RWPE1 (cell line): ENCODE measurements around the gene RND1.

Experiments used
- CTCF ChIA-PET: fragments of 350-600 bp; sonication (Branson Sonifier 250); formaldehyde crosslinking; extraction: SDS; loops from one replicate; lab custom pipeline; 2021; lab: Yijun Ruan, JAX
- POLR2A ChIA-PET: fragments of 400-600 bp; formaldehyde crosslinking; extraction: SDS; loops from one replicate; lab custom pipeline; 2020; ENCODE audit warnings: antibody characterized with exemption; ENCODE audit not compliant: low non-redundant PET; lab: Yijun Ruan, JAX
- DNase-seq: peaks from one replicate; pipeline ENCODE4 v3.0.0; 2012; ENCODE audit warnings: low spot score
- H3K27ac ChIP-seq: fragments of 450-650 bp; 2 replicates; pipeline ENCODE4 v1.5.1; 2017
- TF ChIP-seq, protein P1 (sequence below): fragments of 450-650 bp; conservative IDR thresholded peaks from 2 replicates; pipeline ENCODE4 v1.5.1; 2017; ENCODE audit warnings: low read depth, mild to moderate bottlenecking

Gene RND1

DNA sequence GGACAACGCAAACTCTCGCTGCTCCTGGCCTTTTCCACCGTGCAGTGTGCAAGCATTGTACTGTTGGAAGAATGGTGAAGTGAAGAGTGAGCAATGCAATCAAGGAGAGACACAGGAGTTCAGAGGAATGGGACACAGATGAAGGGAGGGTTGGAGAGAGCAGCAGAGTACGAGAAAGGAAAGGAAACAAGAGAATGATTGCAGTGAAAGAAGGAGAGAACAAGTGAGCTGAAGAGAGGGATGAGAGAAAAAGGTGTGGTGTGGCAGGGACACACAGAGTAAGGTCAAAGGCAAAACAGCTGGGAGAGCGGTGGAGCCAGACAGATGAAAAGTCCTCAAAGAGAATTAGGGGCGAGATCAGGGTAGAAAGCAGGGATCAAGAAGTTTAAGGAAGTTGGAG is 34.4 kb downstream of the RND1 start:
- H3K27ac ChIP-seq = no peak overlapping the region
- DNase-seq = no peak
- ChIA-PET POLR2A (no interaction called here), CTCF (interaction anchor here (0.6 kb wide), 1 partner anchor 104 kb away, joined by 5 read pairs; a partner anchor contains a TSS)
- TF ChIP-seq, protein P1, sequence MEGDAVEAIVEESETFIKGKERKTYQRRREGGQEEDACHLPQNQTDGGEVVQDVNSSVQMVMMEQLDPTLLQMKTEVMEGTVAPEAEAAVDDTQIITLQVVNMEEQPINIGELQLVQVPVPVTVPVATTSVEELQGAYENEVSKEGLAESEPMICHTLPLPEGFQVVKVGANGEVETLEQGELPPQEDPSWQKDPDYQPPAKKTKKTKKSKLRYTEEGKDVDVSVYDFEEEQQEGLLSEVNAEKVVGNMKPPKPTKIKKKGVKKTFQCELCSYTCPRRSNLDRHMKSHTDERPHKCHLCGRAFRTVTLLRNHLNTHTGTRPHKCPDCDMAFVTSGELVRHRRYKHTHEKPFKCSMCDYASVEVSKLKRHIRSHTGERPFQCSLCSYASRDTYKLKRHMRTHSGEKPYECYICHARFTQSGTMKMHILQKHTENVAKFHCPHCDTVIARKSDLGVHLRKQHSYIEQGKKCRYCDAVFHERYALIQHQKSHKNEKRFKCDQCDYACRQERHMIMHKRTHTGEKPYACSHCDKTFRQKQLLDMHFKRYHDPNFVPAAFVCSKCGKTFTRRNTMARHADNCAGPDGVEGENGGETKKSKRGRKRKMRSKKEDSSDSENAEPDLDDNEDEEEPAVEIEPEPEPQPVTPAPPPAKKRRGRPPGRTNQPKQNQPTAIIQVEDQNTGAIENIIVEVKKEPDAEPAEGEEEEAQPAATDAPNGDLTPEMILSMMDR = no peak

GRCh38 chr12:48828841-48829575 is 36.7 kb downstream of the RND1 start:
- ChIA-PET POLR2A (no interaction called here), CTCF (interaction anchor here (2.7 kb wide), 1 partner anchor 14 kb away, joined by 24 read pairs; no protein-coding TSS in a partner anchor)
- TF ChIP-seq, protein P1 = no peak
- no peak for DNase-seq
- H3K27ac ChIP-seq = peak overlapping the region; percentile 33

DNA sequence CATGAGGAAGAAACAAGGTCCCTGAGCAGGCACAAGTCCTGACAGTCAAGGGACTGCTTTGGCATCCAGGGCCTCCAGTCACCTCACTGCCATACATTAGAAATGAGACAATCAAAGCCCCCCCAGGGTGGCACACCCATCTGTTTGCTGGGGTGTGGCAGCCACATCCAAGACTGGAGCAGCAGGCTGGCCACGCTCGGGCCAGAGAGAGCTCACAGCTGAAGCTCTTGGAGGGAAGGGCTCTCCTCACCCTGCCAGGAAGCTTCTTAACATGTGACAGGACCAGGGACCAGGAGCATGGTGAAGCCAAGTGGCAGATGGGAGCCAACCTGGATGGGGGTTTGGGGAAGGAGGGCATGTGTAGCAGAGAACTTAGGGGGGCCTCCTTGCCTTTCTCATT is 37.4 kb downstream of the RND1 start:
- ChIA-PET CTCF (interaction anchor here (0.6 to 2.7 kb wide), 2 partner anchors 13 to 190 kb away, joined by 4 to 24 read pairs; no protein-coding TSS in a partner anchor), POLR2A (no interaction called here)
- H3K27ac ChIP-seq = peak overlapping the region; percentile 33
- DNase-seq = no peak
- TF ChIP-seq, protein P1 = no peak

- ChIA-PET CTCF (interaction anchor here (0.5 to 2.7 kb wide), 4 partner anchors 13 to 131 kb away, joined by 3 to 24 read pairs (median 7); no protein-coding TSS in a partner anchor), POLR2A (interaction anchor here (0.5 to 0.8 kb wide), 2 partner anchors 12 to 15 kb away, joined by 4 to 6 read pairs; no protein-coding TSS in a partner anchor)
- DNase-seq = no peak
These were observed 38.1 kb downstream of the RND1 start for GRCh38 chr12:48827513-48828096.

DNA sequence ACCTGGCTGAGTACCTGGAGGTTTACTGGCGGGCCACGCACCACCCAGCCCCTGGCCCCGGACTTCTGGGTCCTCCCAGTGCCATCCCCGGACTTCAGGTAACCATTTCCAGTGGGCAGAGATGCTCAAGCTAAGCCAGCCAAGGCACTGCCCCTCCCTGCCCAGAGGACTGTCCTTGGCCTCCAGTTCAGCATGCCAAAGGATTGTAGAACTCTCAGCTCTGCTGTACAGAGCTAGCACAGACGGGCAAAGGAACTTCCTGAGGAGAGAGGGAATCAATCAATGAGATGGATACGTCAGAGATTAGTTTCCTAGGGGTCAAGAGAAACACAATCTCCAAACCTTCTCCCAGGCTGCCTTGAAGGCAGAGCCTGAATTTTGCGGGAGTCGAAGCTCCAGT is 38.6 kb downstream of the RND1 start:
- peak overlapping the region; percentile 33 for H3K27ac ChIP-seq
- ChIA-PET POLR2A (interaction anchor here (0.8 kb wide), 1 partner anchor 11 kb away, joined by 4 read pairs; no protein-coding TSS in a partner anchor), CTCF (interaction anchor here (0.5 to 2.7 kb wide), 4 partner anchors 12 to 131 kb away, joined by 3 to 24 read pairs (median 7); no protein-coding TSS in a partner anchor)
- TF ChIP-seq, protein P1 = no peak
- DNase-seq = no peak

More at GRCh38 chr12:48827513-48828096, 38.1 kb downstream of the RND1 start:
- TF ChIP-seq, protein P1 = no peak
- H3K27ac ChIP-seq = peak overlapping the region; percentile 33

GRCh38 chr12:48826209-48826855 is 39.3 kb downstream of the RND1 start:
- DNase-seq = peak; percentile 66
- ChIA-PET POLR2A (interaction anchor here (1.0 kb wide), 1 partner anchor 13 kb away, joined by 3 read pairs; no protein-coding TSS in a partner anchor), CTCF (interaction anchor here (0.7 to 2.7 kb wide), 2 partner anchors 11 to 284 kb away, joined by 4 to 24 read pairs; no protein-coding TSS in a partner anchor)
- TF ChIP-seq, protein P1 = no peak
- peak overlapping the region; percentile 33 for H3K27ac ChIP-seq
